GM21576 (cell line): ENCODE data around the gene HSPBP1.

Experiments used
- ATAC-seq: cut with Tn5 transposase; IDR thresholded peaks from one replicate; pipeline ENCODE4 v1.9.1; 2021; ENCODE audit warnings: mild to moderate bottlenecking, moderate library complexity; ENCODE audit not compliant: unreplicated experiment

HSPBP1 gene

DNA sequence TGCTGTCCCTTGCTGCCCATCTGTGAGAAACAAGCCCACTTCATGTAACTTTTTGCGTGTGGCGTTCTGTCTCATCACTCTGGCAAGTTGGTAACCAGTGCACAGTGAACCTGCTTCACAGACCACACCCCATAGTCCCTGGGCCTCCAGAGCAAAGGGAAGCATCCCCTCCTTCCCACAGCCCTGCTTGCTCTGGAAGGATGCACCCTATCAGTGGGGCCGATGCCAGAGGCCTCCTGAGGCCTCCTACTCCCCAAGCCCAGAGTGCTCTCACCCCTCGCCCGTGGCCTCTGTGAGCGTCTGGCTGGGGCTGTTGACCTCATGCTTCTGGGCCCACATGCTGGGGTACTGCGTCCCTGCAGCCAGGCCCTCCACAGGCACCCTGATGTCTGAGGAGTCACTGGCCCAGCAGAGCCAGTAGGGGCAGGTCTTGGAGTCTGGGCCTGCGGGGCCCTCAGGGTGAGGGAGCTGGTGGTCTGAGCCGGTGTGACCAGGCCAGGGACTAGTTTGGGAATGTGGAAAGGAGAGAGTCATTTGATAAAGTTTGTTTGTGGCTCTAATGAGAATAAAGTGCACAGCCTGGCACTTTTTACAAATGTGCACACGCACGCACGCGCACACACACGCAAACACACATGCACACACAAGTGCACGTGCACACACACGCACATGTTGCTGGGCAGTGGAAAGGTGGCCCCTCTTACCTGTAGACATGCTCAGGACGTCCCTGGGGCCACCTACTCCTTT is 56.4 kb downstream of the HSPBP1 start:
- ATAC-seq, result no peak

DNA sequence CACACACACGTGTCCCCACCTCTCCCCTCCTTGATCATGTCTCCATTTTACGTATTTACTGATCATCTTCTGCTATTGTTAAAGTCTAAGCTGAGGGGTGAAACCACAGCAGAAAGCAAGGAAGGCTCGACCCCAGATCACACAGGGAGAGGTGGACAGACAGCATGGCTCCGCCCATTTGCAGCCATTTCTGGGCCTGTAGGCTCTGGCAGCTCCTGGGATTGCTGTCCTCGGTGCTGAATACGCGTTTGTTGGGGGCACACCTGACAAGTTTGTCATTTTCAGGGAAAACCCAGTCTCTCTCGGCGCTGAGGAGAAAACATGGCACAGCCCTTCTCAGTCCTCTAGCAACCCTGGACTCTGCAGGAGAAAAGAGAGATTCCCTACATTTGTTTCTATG is 59.4 kb downstream of the HSPBP1 start:
- no peak for ATAC-seq

DNA sequence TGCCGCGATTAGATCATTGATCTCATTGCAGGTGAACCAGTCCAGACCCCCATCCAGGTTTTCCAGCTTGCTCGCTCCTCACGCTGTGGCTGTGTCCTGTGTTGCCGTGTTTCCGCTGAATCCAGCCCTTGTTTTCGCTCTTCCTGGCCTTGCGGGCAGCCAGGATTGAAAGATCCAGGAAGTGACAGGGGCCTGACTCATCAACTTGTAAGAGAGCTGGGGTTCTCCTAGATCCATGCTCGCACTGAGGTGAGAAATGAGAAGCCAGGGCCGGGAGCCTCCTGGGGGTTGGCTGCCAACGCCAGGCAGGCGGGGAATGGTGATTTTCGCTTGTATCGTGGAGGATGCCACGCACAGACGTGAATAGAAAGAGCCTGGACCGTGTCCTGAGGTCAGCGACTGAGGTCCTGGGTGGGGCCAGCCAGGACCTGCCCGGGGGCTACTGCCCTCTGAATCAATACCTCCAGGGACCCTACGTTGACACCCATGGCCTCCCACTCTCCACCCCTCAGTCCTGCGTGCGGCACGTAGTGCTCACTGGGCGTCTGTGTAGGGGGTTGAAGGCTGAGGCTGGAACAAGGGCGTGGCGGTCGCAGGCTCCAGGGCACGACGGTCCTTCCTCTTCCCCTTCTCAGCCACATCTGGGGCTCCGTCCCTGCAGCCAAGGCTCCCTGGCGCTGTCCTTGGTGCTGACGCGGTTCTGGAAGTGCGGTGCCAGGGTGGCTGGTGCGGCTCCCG is 63.3 kb downstream of the HSPBP1 start:
- no peak for ATAC-seq

DNA sequence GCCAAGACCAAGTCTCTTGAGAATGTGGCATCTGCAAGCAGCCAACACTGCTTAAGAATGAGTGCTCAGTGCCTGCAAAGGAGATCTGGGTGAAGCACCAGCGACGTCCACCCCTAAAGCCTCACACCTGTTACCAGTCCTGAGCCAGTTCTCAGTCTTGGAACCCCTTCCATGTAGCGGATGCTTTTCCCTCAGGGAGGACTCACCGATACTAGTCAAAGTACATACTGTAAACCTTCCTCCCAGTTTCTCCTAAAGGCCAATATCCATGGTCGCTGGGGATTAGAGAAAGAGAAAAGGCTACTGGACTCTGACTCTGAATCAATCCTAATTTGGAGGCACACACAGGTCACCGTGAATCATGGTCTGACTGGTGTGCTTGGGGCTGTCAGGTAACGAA is 66.4 kb downstream of the HSPBP1 start:
- ATAC-seq, result no peak

DNA sequence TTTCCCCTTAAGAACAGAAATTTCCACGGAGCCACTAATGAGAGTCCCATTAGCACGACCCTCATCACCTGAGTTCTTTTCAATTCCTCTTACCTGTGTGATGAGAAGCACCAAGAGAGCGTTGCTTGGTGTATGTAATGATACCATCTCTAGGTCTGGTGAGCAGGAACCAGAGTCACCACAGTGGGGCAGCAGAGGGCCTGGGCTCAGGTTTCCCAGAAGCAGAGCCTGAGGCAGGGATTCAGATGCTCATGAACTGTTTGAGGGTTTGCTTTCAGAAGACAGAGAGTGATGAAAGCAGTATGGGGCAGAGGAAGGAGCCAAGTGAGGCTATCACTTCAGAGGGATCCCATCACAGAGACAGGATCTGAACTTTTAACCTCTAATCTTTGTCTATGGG is 67.5 kb downstream of the HSPBP1 start:
- ATAC-seq, result no peak
